ENCODE measurements around the gene BCAM.
A peak's percentile ranks its signal among the peaks of the same experiment; 100 is the strongest.

BCAM gene

DNA sequence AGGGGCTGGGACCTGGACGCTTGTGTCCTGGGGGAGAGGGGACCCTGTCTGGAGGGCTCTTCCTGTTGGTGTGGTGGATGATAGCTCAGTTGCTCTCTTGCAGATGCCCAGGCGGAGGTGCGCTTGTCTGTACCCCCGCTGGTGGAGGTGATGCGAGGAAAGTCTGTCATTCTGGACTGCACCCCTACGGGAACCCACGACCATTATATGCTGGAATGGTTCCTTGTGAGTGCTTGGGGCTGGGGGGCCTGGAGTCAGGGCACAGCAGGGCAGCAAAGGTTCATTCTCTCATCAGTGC is 2.2 kb downstream of the BCAM start:
- TF ChIP-seq, protein P1, sequence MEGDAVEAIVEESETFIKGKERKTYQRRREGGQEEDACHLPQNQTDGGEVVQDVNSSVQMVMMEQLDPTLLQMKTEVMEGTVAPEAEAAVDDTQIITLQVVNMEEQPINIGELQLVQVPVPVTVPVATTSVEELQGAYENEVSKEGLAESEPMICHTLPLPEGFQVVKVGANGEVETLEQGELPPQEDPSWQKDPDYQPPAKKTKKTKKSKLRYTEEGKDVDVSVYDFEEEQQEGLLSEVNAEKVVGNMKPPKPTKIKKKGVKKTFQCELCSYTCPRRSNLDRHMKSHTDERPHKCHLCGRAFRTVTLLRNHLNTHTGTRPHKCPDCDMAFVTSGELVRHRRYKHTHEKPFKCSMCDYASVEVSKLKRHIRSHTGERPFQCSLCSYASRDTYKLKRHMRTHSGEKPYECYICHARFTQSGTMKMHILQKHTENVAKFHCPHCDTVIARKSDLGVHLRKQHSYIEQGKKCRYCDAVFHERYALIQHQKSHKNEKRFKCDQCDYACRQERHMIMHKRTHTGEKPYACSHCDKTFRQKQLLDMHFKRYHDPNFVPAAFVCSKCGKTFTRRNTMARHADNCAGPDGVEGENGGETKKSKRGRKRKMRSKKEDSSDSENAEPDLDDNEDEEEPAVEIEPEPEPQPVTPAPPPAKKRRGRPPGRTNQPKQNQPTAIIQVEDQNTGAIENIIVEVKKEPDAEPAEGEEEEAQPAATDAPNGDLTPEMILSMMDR (IDR thresholded peaks at IDR 0.05; ENCODE audit: unreplicated experiment in 3 of 3), result no peak
- Mint-ChIP-seq H3K9me3 (no peaks in the 10 kb centered on the region), H3K4me3 (peak overlapping the region; percentile 72 to 78 (median 77)), H3K27ac (peak overlapping the region; percentile 32 to 49 (median 45)), H3K4me1 (peaks cover 65% of the 10 kb centered on the region), H3K27me3 (ENCODE audit: low read depth) (no peaks in the 10 kb centered on the region), H3K36me3 (ENCODE audit: low read depth) (peaks cover 27% of the 10 kb centered on the region)

DNA sequence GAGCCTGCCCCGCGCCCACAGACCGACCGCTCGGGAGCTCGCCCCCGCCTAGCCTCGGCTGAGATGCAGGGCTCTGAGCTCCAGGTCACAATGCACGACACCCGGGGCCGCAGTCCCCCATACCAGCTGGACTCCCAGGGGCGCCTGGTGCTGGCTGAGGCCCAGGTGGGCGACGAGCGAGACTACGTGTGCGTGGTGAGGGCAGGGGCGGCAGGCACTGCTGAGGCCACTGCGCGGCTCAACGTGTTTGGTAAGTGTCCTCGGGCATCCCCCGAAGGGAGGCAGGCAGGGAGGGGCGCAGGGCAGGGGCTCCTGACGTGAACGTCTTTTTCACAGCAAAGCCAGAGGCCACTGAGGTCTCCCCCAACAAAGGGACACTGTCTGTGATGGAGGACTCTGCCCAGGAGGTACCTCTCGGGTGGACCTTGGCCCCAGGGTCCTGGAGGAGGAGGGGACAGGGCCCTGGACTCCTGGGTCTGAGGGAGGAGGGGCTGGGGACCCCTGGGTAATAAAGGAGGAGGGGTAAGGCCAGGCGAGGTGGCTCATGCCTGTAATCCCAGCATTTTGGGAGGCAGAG is 3.3 kb downstream of the BCAM start:
- Mint-ChIP-seq H3K36me3 (ENCODE audit: low read depth) (peaks cover 27% of the 10 kb centered on the region), H3K27ac (peak overlapping the region in 1 of 3 experiments; percentile 45), H3K4me3 (no peak overlapping the region), H3K4me1 (peaks cover 61% of the 10 kb centered on the region), H3K27me3 (ENCODE audit: low read depth) (no peaks in the 10 kb centered on the region), H3K9me3 (no peaks in the 10 kb centered on the region)
- TF ChIP-seq, protein P1 (IDR thresholded peaks at IDR 0.05; ENCODE audit: unreplicated experiment in 3 of 3), result no peak

DNA sequence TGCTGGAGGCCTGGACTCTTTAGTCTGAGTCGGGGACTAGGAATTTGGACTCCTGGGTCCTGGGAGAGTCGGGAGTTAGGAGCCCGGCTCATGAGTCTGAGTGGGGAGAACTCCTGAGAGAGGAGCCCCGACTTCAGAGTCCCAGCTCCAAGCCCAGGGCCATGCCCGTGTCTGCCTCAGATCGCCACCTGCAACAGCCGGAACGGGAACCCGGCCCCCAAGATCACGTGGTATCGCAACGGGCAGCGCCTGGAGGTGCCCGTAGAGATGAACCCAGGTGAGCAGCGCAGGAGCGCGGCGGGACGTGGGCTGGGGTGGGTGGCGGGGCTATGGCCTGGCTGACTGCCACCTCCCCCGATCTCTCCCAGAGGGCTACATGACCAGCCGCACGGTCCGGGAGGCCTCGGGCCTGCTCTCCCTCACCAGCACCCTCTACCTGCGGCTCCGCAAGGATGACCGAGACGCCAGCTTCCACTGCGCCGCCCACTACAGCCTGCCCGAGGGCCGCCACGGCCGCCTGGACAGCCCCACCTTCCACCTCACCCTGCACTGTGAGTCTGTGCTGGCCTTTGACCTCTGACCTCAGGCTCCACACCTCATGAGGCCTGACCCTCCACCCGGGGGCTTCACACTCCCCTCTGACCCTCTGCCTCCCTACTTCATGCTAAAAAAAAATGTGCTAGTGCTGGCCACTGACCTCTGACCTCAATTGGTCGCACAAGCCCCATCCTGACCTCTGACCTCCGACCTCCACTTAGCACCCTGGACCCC is 4.4 kb downstream of the BCAM start:
- H3K4me1 Mint-ChIP-seq, result peaks cover 58% of the 10 kb centered on the region
- TF ChIP-seq, protein P1 (IDR thresholded peaks at IDR 0.05; ENCODE audit: unreplicated experiment in 3 of 3), result no peak
- H3K9me3 Mint-ChIP-seq, result no peaks in the 10 kb centered on the region
- peaks cover 3% of the 10 kb centered on the region for H3K27me3 Mint-ChIP-seq (ENCODE audit: low read depth)
- peak overlapping the region; percentile 5 to 86 (median 42) for H3K27ac Mint-ChIP-seq
- H3K36me3 Mint-ChIP-seq (ENCODE audit: low read depth), result peaks cover 30% of the 10 kb centered on the region
- peak overlapping the region in 2 of 3 experiments; percentile 41 to 46 for H3K4me3 Mint-ChIP-seq

DNA sequence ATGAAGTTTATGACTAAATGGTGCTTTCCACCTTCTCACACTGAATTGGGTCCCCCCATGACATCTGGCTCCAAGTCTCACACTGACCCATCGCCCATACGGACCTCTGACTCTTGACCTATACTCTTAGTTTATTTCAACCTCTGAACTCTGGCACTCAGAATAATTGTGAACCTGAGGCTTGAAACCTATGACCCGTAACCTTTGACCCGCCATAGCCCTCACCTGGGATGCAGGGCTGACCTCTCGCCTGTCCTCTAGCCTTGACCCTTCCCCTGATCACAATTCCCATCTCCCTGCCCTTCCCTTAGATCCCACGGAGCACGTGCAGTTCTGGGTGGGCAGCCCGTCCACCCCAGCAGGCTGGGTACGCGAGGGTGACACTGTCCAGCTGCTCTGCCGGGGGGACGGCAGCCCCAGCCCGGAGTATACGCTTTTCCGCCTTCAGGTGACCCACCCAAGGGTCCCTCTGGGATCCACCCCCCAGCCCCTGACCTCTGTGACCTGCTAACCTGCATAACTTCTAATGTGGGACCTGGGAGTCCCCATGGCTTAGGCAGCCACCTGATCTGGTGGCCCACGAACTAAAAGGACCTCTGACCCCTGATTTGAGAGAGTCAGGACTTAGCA is 5.1 kb downstream of the BCAM start:
- Mint-ChIP-seq H3K27ac (peak overlapping the region; percentile 5 to 86 (median 42)), H3K9me3 (no peaks in the 10 kb centered on the region), H3K36me3 (ENCODE audit: low read depth) (peaks cover 30% of the 10 kb centered on the region), H3K4me3 (peak overlapping the region; percentile 10 to 46 (median 41)), H3K4me1 (peaks cover 58% of the 10 kb centered on the region), H3K27me3 (ENCODE audit: low read depth) (peaks cover 3% of the 10 kb centered on the region)
- TF ChIP-seq, protein P1 (IDR thresholded peaks at IDR 0.05; ENCODE audit: unreplicated experiment in 3 of 3), result no peak

DNA sequence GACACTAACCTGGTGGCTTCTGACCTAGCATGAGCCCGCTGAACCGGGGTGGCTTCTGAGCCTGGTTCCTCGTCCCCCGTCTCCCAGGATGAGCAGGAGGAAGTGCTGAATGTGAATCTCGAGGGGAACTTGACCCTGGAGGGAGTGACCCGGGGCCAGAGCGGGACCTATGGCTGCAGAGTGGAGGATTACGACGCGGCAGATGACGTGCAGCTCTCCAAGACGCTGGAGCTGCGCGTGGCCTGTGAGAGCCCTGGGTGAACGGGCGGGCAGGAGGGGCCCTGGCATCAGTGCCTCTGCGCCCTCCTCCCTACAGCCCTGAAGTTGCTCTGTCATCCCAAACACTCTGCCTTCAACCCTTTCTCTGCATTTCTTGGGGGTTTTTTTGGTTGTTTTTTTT is 5.6 kb downstream of the BCAM start:
- no peak overlapping the region for H3K27ac Mint-ChIP-seq
- TF ChIP-seq, protein P1 (IDR thresholded peaks at IDR 0.05; ENCODE audit: unreplicated experiment in 3 of 3), result no peak
- peaks cover 30% of the 10 kb centered on the region for H3K36me3 Mint-ChIP-seq (ENCODE audit: low read depth)
- peaks cover 56% of the 10 kb centered on the region for H3K4me1 Mint-ChIP-seq
- H3K27me3 Mint-ChIP-seq (ENCODE audit: low read depth), result peaks cover 3% of the 10 kb centered on the region
- H3K9me3 Mint-ChIP-seq, result no peaks in the 10 kb centered on the region
- no peak overlapping the region for H3K4me3 Mint-ChIP-seq

Measured in nephron (organoid).